H9 (cell line): Measurements from ENCODE around the gene RNF17. TPM values are rescaled to one million over a fixed set of nuclear protein-coding genes. Genes with fewer than 3 reads are reported as not detected.

Experiments used
- DNase-seq: peaks from one replicate; pipeline ENCODE4 v3.0.0-alpha.2; 2017
- H2AFZ ChIP-seq: one replicate; pipeline ENCODE4 v1.6.1; 2013; ENCODE audit warnings: mild to moderate bottlenecking, low read length, control low read depth, moderate library complexity
- H2AK5ac ChIP-seq: 2 replicates; pipeline ENCODE4 v1.6.1; 2013; ENCODE audit warnings: low read length, control low read depth, mixed read lengths; ENCODE audit not compliant: insufficient read length
- H2BK120ac ChIP-seq: one replicate; pipeline ENCODE4 v1.6.1; 2013; ENCODE audit warnings: low read depth, mild to moderate bottlenecking, low read length, control low read depth, inconsistent platforms; ENCODE audit not compliant: poor library complexity, severe bottlenecking
- H2BK12ac ChIP-seq: 2 replicates; pipeline ENCODE4 v1.6.1; 2013; ENCODE audit warnings: low read length, control low read depth, mixed read lengths, low read depth; ENCODE audit not compliant: insufficient read length
- H2BK15ac ChIP-seq: 2 replicates; pipeline ENCODE4 v1.6.1; 2013; ENCODE audit warnings: low read depth, low read length, control low read depth
- H2BK20ac ChIP-seq: one replicate; pipeline ENCODE4 v1.6.1; 2013; ENCODE audit warnings: low read depth, mild to moderate bottlenecking, low read length, control low read depth, inconsistent platforms; ENCODE audit not compliant: poor library complexity, severe bottlenecking
- H2BK5ac ChIP-seq: 2 replicates; pipeline ENCODE4 v1.6.1; 2013; ENCODE audit warnings: low read length, control low read depth, mixed read lengths; ENCODE audit not compliant: insufficient read length
- H3K14ac ChIP-seq: 2 replicates; pipeline ENCODE4 v1.6.1; 2013; ENCODE audit warnings: low read length, control low read depth; ENCODE audit not compliant: insufficient read depth
- H3K18ac ChIP-seq: 2 replicates; pipeline ENCODE4 v1.6.1; 2013; ENCODE audit warnings: low read depth, mild to moderate bottlenecking, mixed read lengths, low read length, control low read depth; ENCODE audit not compliant: insufficient read length
- H3K23ac ChIP-seq: 2 replicates; pipeline ENCODE4 v1.6.1; 2013; ENCODE audit warnings: low read length, control low read depth, mixed read lengths, low read depth; ENCODE audit not compliant: insufficient read length
- H3K23me2 ChIP-seq: 2 replicates; pipeline ENCODE4 v1.6.1; 2013; ENCODE audit warnings: low read depth, mild to moderate bottlenecking, mixed read lengths, low read length, control low read depth; ENCODE audit not compliant: insufficient read length, poor library complexity, severe bottlenecking
- H3K27ac ChIP-seq: 2 replicates; pipeline ENCODE4 v1.5.1; 2013; ENCODE audit warnings: low read length, control low read depth, mixed read lengths, low read depth; ENCODE audit not compliant: insufficient read length
- H3K27me3 ChIP-seq: 2 replicates; pipeline ENCODE4 v1.6.1; 2013; ENCODE audit warnings: low read length, control low read depth, inconsistent platforms; ENCODE audit not compliant: insufficient read depth
- H3K4ac ChIP-seq: 2 replicates; pipeline ENCODE4 v1.6.1; 2013; ENCODE audit warnings: low read depth, mild to moderate bottlenecking, control low read depth, inconsistent platforms, low read length, moderate library complexity
- H3K4me1 ChIP-seq: 2 replicates; pipeline ENCODE4 v1.6.1; 2013; ENCODE audit warnings: low read length, control low read depth, inconsistent platforms; ENCODE audit not compliant: insufficient read depth
- H3K4me2 ChIP-seq: 2 replicates; pipeline ENCODE4 v1.6.1; 2013; ENCODE audit warnings: low read length, control low read depth, mixed read lengths; ENCODE audit not compliant: insufficient read length, insufficient read depth
- H3K56ac ChIP-seq: 2 replicates; pipeline ENCODE4 v1.6.1; 2013; ENCODE audit warnings: low read depth, mild to moderate bottlenecking, mixed read lengths, low read length, control low read depth; ENCODE audit not compliant: insufficient read length
- H3K79me1 ChIP-seq: 2 replicates; pipeline ENCODE4 v1.6.1; 2013; ENCODE audit warnings: low read depth, mild to moderate bottlenecking, moderate library complexity, low read length, control low read depth, inconsistent platforms; ENCODE audit not compliant: insufficient read depth, poor library complexity, severe bottlenecking
- H3K79me2 ChIP-seq: 2 replicates; pipeline ENCODE4 v1.6.1; 2013; ENCODE audit warnings: low read length, control low read depth, inconsistent platforms; ENCODE audit not compliant: insufficient read depth
- H3K9ac ChIP-seq: 2 replicates; pipeline ENCODE4 v1.6.1; 2013; ENCODE audit warnings: low read length, control low read depth, mixed read lengths; ENCODE audit not compliant: insufficient read length; ENCODE audit errors: extremely low read depth
- H3K9me3 ChIP-seq: one replicate; pipeline ENCODE4 v1.6.1; 2013; ENCODE audit warnings: low read depth, low read length, inconsistent platforms; ENCODE audit not compliant: control insufficient read depth
- H3T11ph ChIP-seq: one replicate; pipeline ENCODE4 v1.6.1; 2013; ENCODE audit warnings: mild to moderate bottlenecking, low read length, control low read depth, inconsistent platforms
- H4K20me1 ChIP-seq: one replicate; pipeline ENCODE4 v1.6.1; 2013; ENCODE audit not compliant: control insufficient read depth, insufficient read length, insufficient read depth
- H4K5ac ChIP-seq: 2 replicates; pipeline ENCODE4 v1.6.1; 2013; ENCODE audit warnings: low read depth, mild to moderate bottlenecking, mixed read lengths, low read length, control low read depth; ENCODE audit not compliant: insufficient read length
- H4K8ac ChIP-seq: replicated peaks from 2 replicates; pipeline ENCODE4 v1.6.1; 2013; ENCODE audit warnings: low read length, control low read depth, mixed read lengths, low read depth; ENCODE audit not compliant: insufficient read length
- H4K91ac ChIP-seq: 2 replicates; pipeline ENCODE4 v1.6.1; 2013; ENCODE audit warnings: low read depth, mild to moderate bottlenecking, moderate library complexity, mixed read lengths, low read length, control low read depth; ENCODE audit not compliant: insufficient read length
- H3K27ac Mint-ChIP-seq, 3 experiments: 2 replicates in 2 of 3; 3 replicates in 1 of 3; pipeline ENCODE4 v1.8.0; 2020 to 2021; ENCODE audit warnings: mixed read lengths in 3 of 3, mild to moderate bottlenecking in 1 of 3, moderate library complexity in 1 of 3
- H3K27me3 Mint-ChIP-seq: 2 replicates; pipeline ENCODE4 v1.8.0; 2021; ENCODE audit warnings: low read depth, mild to moderate bottlenecking, moderate library complexity, mixed read lengths
- H3K36me3 Mint-ChIP-seq, 3 experiments: 2 replicates in 2 of 3; 3 replicates in 1 of 3; pipeline ENCODE4 v1.8.0; 2020 to 2021; ENCODE audit warnings: low read depth in 3 of 3, mixed read lengths in 3 of 3; ENCODE audit not compliant: insufficient read depth in 1 of 3
- H3K4me1 Mint-ChIP-seq, 2 experiments: 2 replicates each; pipeline ENCODE4 v1.8.0; 2020; ENCODE audit warnings: mixed read lengths in 2 of 2
- H3K4me3 Mint-ChIP-seq, 2 experiments: 2 replicates in 1 of 2; 3 replicates in 1 of 2; pipeline ENCODE4 v1.8.0; 2020 to 2021; ENCODE audit warnings: mild to moderate bottlenecking in 2 of 2, mixed read lengths in 2 of 2, moderate library complexity in 1 of 2
- H3K9me3 Mint-ChIP-seq, 2 experiments: 2 replicates in 1 of 2; 3 replicates in 1 of 2; pipeline ENCODE4 v1.8.0; 2020; ENCODE audit warnings: mild to moderate bottlenecking in 2 of 2, mixed read lengths in 2 of 2, moderate library complexity in 1 of 2
- WGBS: extraction: QIAGEN DNeasy Blood & Tissue Kit; methylation state at CpG from one replicate; pipeline ENCODE4 v1.1.7; 2013; ENCODE audit warnings: missing lambda C conversion rate, low lambda C conversion rate, mixed read lengths; ENCODE audit not compliant: insufficient read length; ENCODE audit errors: extremely low coverage; 5-methylcytosine and 5-hydroxymethylcytosine counted together
- total RNA-seq: library from RNA; stranded (reverse); gene quantifications from 2 replicates; pipeline ENCODE4 v1.2.1, GENCODE V29; 2021
- TF ChIP-seq, protein P1 (sequence below): fragments of 200-600 bp; sonication (generic); conservative IDR thresholded peaks from 3 replicates; pipeline ENCODE4 v1.8.0; 2021; ENCODE audit warnings: antibody characterized with exemption, mild to moderate bottlenecking

Gene RNF17
- total RNA-seq, 1 experiment from 2014 or later, result not detected

DNA sequence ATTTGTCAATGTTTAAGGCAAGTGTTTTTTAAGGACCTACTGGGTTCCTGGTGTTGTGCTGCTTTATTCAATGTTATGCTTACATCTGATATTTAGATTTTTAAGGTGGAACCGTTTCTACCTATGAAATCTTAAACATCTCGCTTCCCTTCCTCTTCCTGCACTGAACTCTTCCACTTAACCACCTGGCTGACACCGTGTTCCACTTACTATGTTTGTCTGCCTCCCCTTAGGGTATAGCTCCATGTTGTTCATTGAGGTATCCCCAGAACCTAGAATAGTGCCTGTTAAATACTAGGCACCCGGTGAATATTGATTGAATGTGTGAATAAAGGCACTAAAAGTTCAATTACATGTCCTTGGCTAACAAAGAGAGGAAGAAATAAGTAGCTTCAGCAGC lies 104.9 kb downstream of the RNF17 start:
- Histone ChIP-seq H3K27me3 (no peaks in the 10 kb centered on the region), H3K14ac (no peak overlapping the region), H3K27ac (no peak overlapping the region), H3K79me1 (no peaks in the 10 kb centered on the region), H3K23me2 (no peaks in the 10 kb centered on the region), H3K79me2 (no peaks in the 10 kb centered on the region), H2BK20ac (no peak overlapping the region), H3K4me2 (no peak overlapping the region), H3K18ac (no peak overlapping the region), H4K20me1 (no peaks in the 10 kb centered on the region), H3K9me3 (no peaks in the 10 kb centered on the region), H2BK5ac (no peak overlapping the region), H4K91ac (no peak overlapping the region), H3K23ac (no peak overlapping the region), H3K9ac (no peak overlapping the region), H3K4me1 (no peaks in the 10 kb centered on the region), H3K4ac (no peak overlapping the region), H4K8ac (no peak overlapping the region), H4K5ac (no peak overlapping the region), H2BK120ac (no peak overlapping the region), H2BK15ac (no peak overlapping the region), H3T11ph (no peak overlapping the region), H2BK12ac (no peak overlapping the region), H2AK5ac (no peak overlapping the region), H2AFZ (no peak overlapping the region), H3K56ac (no peak overlapping the region)
- TF ChIP-seq, protein P1, sequence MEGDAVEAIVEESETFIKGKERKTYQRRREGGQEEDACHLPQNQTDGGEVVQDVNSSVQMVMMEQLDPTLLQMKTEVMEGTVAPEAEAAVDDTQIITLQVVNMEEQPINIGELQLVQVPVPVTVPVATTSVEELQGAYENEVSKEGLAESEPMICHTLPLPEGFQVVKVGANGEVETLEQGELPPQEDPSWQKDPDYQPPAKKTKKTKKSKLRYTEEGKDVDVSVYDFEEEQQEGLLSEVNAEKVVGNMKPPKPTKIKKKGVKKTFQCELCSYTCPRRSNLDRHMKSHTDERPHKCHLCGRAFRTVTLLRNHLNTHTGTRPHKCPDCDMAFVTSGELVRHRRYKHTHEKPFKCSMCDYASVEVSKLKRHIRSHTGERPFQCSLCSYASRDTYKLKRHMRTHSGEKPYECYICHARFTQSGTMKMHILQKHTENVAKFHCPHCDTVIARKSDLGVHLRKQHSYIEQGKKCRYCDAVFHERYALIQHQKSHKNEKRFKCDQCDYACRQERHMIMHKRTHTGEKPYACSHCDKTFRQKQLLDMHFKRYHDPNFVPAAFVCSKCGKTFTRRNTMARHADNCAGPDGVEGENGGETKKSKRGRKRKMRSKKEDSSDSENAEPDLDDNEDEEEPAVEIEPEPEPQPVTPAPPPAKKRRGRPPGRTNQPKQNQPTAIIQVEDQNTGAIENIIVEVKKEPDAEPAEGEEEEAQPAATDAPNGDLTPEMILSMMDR, result no peak
- H3K4me1 Mint-ChIP-seq, result no peaks in the 10 kb centered on the region
- H3K4me3 Mint-ChIP-seq, result no peak overlapping the region
- DNase-seq, result no peak
- no peaks in the 10 kb centered on the region; the same call in 1 of the 2 replicates for H3K27me3 Mint-ChIP-seq
- H3K27ac Mint-ChIP-seq, result no peak overlapping the region
- no peaks in the 10 kb centered on the region for H3K9me3 Mint-ChIP-seq
- no CpG with 5 or more reads among the region's 4 CpGs for WGBS
- no peaks in the 10 kb centered on the region for H3K36me3 Mint-ChIP-seq
